ENCODE measurements around the gene ENKUR.

Gene ENKUR

GRCh38 chr10:24949616-24950015 is 66.3 kb downstream of the ENKUR start:
- DNase-seq (ENCODE audit: low read depth, low spot score), result no peak

GRCh38 chr10:24947304-24948097 is 68.5 kb downstream of the ENKUR start:
- DNase-seq (ENCODE audit: low read depth, low spot score), result no peak

GRCh38 chr10:24944512-24945255 is 71.3 kb downstream of the ENKUR start:
- DNase-seq (ENCODE audit: low read depth, low spot score), result no peak

- no peak for DNase-seq (ENCODE audit: low read depth, low spot score)
Observed at GRCh38 chr10:24938525-24938924, 77.4 kb downstream of the ENKUR start.

GRCh38 chr10:24938076-24938475 is 77.9 kb downstream of the ENKUR start:
- no peak for DNase-seq (ENCODE audit: low read depth, low spot score)

GRCh38 chr10:24935504-24936292 is 80.3 kb downstream of the ENKUR start:
- no peak for DNase-seq (ENCODE audit: low read depth, low spot score)

Measured in smooth muscle cell of the brain vasculature (primary cell).